ENCODE results near the gene PRDM5. TPM values are rescaled to one million over a fixed set of nuclear protein-coding genes. Genes with fewer than 3 reads are reported as not detected.

PRDM5 gene
- polyA plus RNA-seq, 1 donor from 2014 or later, result 1.6 TPM

DNA sequence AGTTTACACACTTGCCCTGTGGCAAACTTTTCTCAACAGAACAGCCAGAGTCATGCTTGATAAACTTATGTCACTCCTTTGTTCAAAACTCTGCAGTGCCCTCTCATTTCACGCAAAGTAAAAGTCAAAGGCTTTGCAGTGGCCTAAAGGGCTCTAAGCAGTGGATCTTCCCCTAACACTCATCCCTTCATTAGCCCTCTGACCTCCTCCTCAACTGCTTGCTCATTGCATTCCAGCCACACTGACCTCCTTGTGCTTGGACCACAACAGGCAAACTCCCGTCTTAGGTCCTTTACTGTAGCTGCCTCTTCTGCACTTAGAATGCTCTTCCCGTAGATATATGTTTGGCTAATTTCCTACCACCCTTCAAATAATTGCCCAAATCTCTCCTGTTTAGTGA is 5.6 kb downstream of the PRDM5 start:
- TF ChIP-seq SMC3 (conservative IDR thresholded peaks at IDR 0.05; ENCODE audit: poor library complexity), result no peak
- TF ChIP-seq, protein P1, sequence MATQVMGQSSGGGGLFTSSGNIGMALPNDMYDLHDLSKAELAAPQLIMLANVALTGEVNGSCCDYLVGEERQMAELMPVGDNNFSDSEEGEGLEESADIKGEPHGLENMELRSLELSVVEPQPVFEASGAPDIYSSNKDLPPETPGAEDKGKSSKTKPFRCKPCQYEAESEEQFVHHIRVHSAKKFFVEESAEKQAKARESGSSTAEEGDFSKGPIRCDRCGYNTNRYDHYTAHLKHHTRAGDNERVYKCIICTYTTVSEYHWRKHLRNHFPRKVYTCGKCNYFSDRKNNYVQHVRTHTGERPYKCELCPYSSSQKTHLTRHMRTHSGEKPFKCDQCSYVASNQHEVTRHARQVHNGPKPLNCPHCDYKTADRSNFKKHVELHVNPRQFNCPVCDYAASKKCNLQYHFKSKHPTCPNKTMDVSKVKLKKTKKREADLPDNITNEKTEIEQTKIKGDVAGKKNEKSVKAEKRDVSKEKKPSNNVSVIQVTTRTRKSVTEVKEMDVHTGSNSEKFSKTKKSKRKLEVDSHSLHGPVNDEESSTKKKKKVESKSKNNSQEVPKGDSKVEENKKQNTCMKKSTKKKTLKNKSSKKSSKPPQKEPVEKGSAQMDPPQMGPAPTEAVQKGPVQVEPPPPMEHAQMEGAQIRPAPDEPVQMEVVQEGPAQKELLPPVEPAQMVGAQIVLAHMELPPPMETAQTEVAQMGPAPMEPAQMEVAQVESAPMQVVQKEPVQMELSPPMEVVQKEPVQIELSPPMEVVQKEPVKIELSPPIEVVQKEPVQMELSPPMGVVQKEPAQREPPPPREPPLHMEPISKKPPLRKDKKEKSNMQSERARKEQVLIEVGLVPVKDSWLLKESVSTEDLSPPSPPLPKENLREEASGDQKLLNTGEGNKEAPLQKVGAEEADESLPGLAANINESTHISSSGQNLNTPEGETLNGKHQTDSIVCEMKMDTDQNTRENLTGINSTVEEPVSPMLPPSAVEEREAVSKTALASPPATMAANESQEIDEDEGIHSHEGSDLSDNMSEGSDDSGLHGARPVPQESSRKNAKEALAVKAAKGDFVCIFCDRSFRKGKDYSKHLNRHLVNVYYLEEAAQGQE (IDR thresholded peaks at IDR 0.05; ENCODE audit: borderline replicate concordance), result no peak
- TF ChIP-seq, protein P2, sequence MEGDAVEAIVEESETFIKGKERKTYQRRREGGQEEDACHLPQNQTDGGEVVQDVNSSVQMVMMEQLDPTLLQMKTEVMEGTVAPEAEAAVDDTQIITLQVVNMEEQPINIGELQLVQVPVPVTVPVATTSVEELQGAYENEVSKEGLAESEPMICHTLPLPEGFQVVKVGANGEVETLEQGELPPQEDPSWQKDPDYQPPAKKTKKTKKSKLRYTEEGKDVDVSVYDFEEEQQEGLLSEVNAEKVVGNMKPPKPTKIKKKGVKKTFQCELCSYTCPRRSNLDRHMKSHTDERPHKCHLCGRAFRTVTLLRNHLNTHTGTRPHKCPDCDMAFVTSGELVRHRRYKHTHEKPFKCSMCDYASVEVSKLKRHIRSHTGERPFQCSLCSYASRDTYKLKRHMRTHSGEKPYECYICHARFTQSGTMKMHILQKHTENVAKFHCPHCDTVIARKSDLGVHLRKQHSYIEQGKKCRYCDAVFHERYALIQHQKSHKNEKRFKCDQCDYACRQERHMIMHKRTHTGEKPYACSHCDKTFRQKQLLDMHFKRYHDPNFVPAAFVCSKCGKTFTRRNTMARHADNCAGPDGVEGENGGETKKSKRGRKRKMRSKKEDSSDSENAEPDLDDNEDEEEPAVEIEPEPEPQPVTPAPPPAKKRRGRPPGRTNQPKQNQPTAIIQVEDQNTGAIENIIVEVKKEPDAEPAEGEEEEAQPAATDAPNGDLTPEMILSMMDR (IDR thresholded peaks at IDR 0.05; ENCODE audit: poor library complexity, severe bottlenecking), result no peak
- TF ChIP-seq POLR2AphosphoS5 (IDR thresholded peaks at IDR 0.05), result no peak
- no peak for TF ChIP-seq EP300 (conservative IDR thresholded peaks at IDR 0.05; ENCODE audit: poor library complexity, severe bottlenecking)
- TF ChIP-seq MXI1 (conservative IDR thresholded peaks at IDR 0.05; ENCODE audit: poor library complexity, severe bottlenecking), result no peak
- no peak for TF ChIP-seq EZH2 (IDR thresholded peaks at IDR 0.05; ENCODE audit: borderline replicate concordance, insufficient read depth, low read length, poor library complexity, severe bottlenecking)
- no peak for TF ChIP-seq RAD21 (conservative IDR thresholded peaks at IDR 0.05)
- TF ChIP-seq TAF1 (IDR thresholded peaks at IDR 0.05; ENCODE audit: low read depth), result no peak
- no peaks in the 10 kb centered on the region for H3F3A ChIP-seq (ENCODE audit: insufficient read depth, low read length, poor library complexity, severe bottlenecking)
- H3K27ac ChIP-seq (ENCODE audit: low read length), result no peak overlapping the region
- no peak overlapping the region for H3K4me3 ChIP-seq (ENCODE audit: low read length)
- no peaks in the 10 kb centered on the region for H3K36me3 ChIP-seq (ENCODE audit: insufficient read depth, low read length)
- H2AFZ ChIP-seq (ENCODE audit: low read depth, low read length), result no peak overlapping the region
- no peaks in the 10 kb centered on the region for H3K27me3 ChIP-seq (ENCODE audit: insufficient read depth, low read depth, low read length)
- no peaks in the 10 kb centered on the region for H3K9me2 ChIP-seq (ENCODE audit: insufficient read depth, low read length)
- H3K9ac ChIP-seq (ENCODE audit: low read length), result no peak overlapping the region
- H4K20me1 ChIP-seq (ENCODE audit: insufficient read depth), result no peaks in the 10 kb centered on the region
- no peaks in the 10 kb centered on the region for H3K79me2 ChIP-seq (replicated peaks; ENCODE audit: insufficient read depth, low read length)
- H3K9me3 ChIP-seq (ENCODE audit: low read length), result no peaks in the 10 kb centered on the region
- H3K4me2 ChIP-seq (ENCODE audit: low read length), result no peak overlapping the region

DNA sequence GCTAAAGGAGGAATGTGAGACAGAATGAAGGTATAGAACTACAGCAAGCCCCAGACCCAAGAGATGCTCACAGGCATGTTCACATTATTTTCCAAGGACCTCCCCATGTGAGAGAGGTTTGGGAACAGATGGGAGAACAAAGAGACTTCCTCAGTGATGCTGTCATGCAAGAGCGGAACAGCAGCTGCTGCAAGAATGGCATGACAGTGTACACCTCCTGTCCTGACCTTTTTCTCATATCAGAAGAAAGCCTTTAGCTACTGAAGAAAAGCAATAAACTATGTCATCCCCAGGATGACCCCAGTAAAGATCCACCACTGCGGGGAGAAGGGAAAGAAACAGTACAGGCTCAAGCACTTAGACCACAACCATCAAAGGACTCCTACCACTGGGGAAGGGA is 7.2 kb downstream of the PRDM5 start:
- Histone ChIP-seq H2AFZ (ENCODE audit: low read depth, low read length) (no peak overlapping the region), H3K9me2 (ENCODE audit: insufficient read depth, low read length) (no peaks in the 10 kb centered on the region), H3F3A (ENCODE audit: insufficient read depth, low read length, poor library complexity, severe bottlenecking) (no peaks in the 10 kb centered on the region), H3K9me3 (ENCODE audit: low read length) (no peaks in the 10 kb centered on the region), H4K20me1 (ENCODE audit: insufficient read depth) (no peaks in the 10 kb centered on the region), H3K9ac (ENCODE audit: low read length) (no peak overlapping the region), H3K27me3 (ENCODE audit: insufficient read depth, low read depth, low read length) (no peaks in the 10 kb centered on the region), H3K36me3 (ENCODE audit: insufficient read depth, low read length) (no peaks in the 10 kb centered on the region), H3K79me2 (replicated peaks; ENCODE audit: insufficient read depth, low read length) (no peaks in the 10 kb centered on the region), H3K4me3 (ENCODE audit: low read length) (no peak overlapping the region), H3K27ac (ENCODE audit: low read length) (no peak overlapping the region), H3K4me2 (ENCODE audit: low read length) (no peak overlapping the region)
- TF ChIP-seq RAD21 (conservative IDR thresholded peaks at IDR 0.05) (no peak), EZH2 (IDR thresholded peaks at IDR 0.05; ENCODE audit: borderline replicate concordance, insufficient read depth, low read length, poor library complexity, severe bottlenecking) (no peak), POLR2AphosphoS5 (IDR thresholded peaks at IDR 0.05) (no peak), EP300 (conservative IDR thresholded peaks at IDR 0.05; ENCODE audit: poor library complexity, severe bottlenecking) (no peak), MXI1 (conservative IDR thresholded peaks at IDR 0.05; ENCODE audit: poor library complexity, severe bottlenecking) (no peak), SMC3 (conservative IDR thresholded peaks at IDR 0.05; ENCODE audit: poor library complexity) (no peak), TAF1 (IDR thresholded peaks at IDR 0.05; ENCODE audit: low read depth) (no peak)
- TF ChIP-seq, protein P1 (IDR thresholded peaks at IDR 0.05; ENCODE audit: borderline replicate concordance), result no peak
- TF ChIP-seq, protein P2 (IDR thresholded peaks at IDR 0.05; ENCODE audit: poor library complexity, severe bottlenecking), result no peak
